GM23248 (cell line): ENCODE results near the gene DUS2. TPM values are rescaled to one million over a fixed set of nuclear protein-coding genes. Genes with fewer than 3 reads are reported as not detected.

Experiments
- DNase-seq: peaks from one replicate; pipeline ENCODE4 v3.0.0-alpha.2; 2015
- H2AFZ ChIP-seq: fragments of 200-600 bp; sonication (generic); 2 replicates; pipeline ENCODE4 v1.6.1; 2016; ENCODE audit warnings: antibody characterized with exemption
- H3F3A ChIP-seq: fragments of 200-600 bp; sonication (generic); 2 replicates; pipeline ENCODE4 v1.6.1; 2016; ENCODE audit warnings: mild to moderate bottlenecking, antibody characterized with exemption, mixed run types; ENCODE audit not compliant: insufficient read depth
- H3K27ac ChIP-seq: fragments of 200-600 bp; sonication (generic); 2 replicates; pipeline ENCODE4 v1.5.1; 2016; ENCODE audit warnings: mild to moderate bottlenecking
- H3K27me3 ChIP-seq: fragments of 200-600 bp; sonication (generic); replicated peaks from 2 replicates; pipeline ENCODE4 v1.6.1; 2016; ENCODE audit warnings: mild to moderate bottlenecking; ENCODE audit not compliant: insufficient read depth
- H3K36me3 ChIP-seq: fragments of 200-600 bp; sonication (generic); 2 replicates; pipeline ENCODE4 v1.6.1; 2016; ENCODE audit warnings: low read depth, mild to moderate bottlenecking
- H3K4me1 ChIP-seq: fragments of 200-600 bp; sonication (generic); 2 replicates; pipeline ENCODE4 v1.6.1; 2016; ENCODE audit warnings: mild to moderate bottlenecking; ENCODE audit not compliant: insufficient read depth
- H3K4me2 ChIP-seq: fragments of 200-600 bp; sonication (generic); one replicate; pipeline ENCODE4 v1.6.1; 2016; ENCODE audit warnings: mild to moderate bottlenecking; ENCODE audit not compliant: unreplicated experiment
- H3K4me3 ChIP-seq: fragments of 200-600 bp; sonication (generic); 2 replicates; pipeline ENCODE4 v1.5.1; 2016; ENCODE audit warnings: mild to moderate bottlenecking
- H3K79me2 ChIP-seq: fragments of 200-600 bp; sonication (generic); 2 replicates; pipeline ENCODE4 v1.6.1; 2016; ENCODE audit warnings: mild to moderate bottlenecking; ENCODE audit not compliant: insufficient read depth
- H3K9ac ChIP-seq: fragments of 200-600 bp; sonication (generic); 2 replicates; pipeline ENCODE4 v1.6.1; 2016; ENCODE audit warnings: mild to moderate bottlenecking
- H3K9me2 ChIP-seq: fragments of 200-600 bp; sonication (generic); 2 replicates; pipeline ENCODE4 v1.6.1; 2016; ENCODE audit warnings: mixed run types, mild to moderate bottlenecking, moderate library complexity; ENCODE audit not compliant: insufficient read depth
- H3K9me3 ChIP-seq: fragments of 200-600 bp; sonication (generic); one replicate; pipeline ENCODE4 v1.6.1; 2017; ENCODE audit warnings: low read depth
- H4K20me1 ChIP-seq: fragments of 200-600 bp; sonication (generic); 2 replicates; pipeline ENCODE4 v1.6.0; 2016; ENCODE audit not compliant: insufficient read depth
- EZH2 ChIP-seq: fragments of 200-600 bp; sonication (generic); IDR thresholded peaks from 2 replicates; pipeline ENCODE4 v1.6.1; 2018; ENCODE audit warnings: antibody characterized with exemption, mild to moderate bottlenecking; ENCODE audit not compliant: insufficient read depth, poor library complexity, severe bottlenecking
- EZH2phosphoT487 ChIP-seq: fragments of 200-600 bp; sonication (generic); IDR thresholded peaks from 2 replicates; pipeline ENCODE4 v1.6.1; 2018; ENCODE audit warnings: antibody characterized with exemption, moderate library complexity, mild to moderate bottlenecking, low read depth; ENCODE audit not compliant: insufficient read depth
- WGBS, 2 experiments: methylation state at CpG; one replicate each; pipeline ENCODE4 v1.1.6; 2015 to 2017; ENCODE audit warnings: low lambda C conversion rate in 2 of 2, low coverage in 1 of 2; ENCODE audit errors: missing lambda C conversion rate in 2 of 2; 5-methylcytosine and 5-hydroxymethylcytosine counted together
- in situ Hi-C: fragments of 300-500 bp; cut with MboI; formaldehyde crosslinking; loops from 2 replicates; pipeline ENCODE4 v1.15.0; 2020
- polyA plus RNA-seq: library from polyadenylated mRNA; unstranded; fragments of >200 nt; fragmentation: Nextera tagmentation; extraction: Ambion mirVana; gene quantifications from 2 replicates; pipeline ENCODE4 v1.2.1, GENCODE V29; 2016
- small RNA-seq: library from RNA; depleted of rRNA; stranded (forward); fragments of <200 nt; gene quantifications from one replicate; pipeline ENCODE3, GENCODE V24; 2014; ENCODE audit warnings: low read depth, low replicate concordance
- total RNA-seq: library from RNA; depleted of rRNA; stranded (reverse); fragments of >200 nt; shearing (Covaris generic); gene quantifications from 2 replicates; pipeline ENCODE4 v1.2.3, GENCODE V29; 2014; rRNA removed

DUS2 gene
- total and polyA plus RNA-seq, 2 experiments from 2014 or later, result 14.0 to 18.4 TPM

DNA sequence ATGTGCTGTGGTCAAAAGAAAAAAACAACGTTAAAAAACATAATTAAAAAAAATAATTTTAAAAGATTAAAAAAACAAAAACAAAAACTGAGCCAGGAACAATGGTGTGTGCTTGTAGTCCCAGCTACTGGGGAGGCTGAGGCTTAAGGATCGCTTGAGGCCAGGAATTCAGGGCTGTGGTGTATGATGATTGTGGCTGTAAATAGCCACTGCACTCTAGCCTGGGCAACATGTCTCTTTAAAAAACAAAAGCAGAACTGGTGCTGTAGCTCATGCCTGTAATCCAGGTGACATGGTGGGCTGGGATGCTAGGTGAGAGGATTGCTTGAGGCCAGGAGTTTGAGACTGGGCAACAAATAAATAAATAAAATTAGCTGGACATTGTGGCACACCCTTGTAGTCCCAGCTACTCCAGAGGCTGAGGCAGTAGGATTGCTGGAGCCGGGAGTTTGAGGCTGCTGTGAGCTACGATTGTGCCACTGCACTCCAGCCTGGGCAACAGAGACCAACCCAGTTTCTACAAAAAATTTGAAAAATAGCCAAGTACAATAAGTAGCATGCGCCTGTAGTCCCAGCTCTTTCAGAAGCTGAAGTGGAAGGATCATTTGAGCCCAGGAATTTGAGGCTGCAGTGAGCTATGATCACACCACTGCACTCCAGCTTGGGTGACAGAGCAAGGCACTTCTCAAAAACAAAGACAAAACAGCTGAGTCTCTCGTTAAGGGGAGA lies 105.7 kb downstream of the DUS2 start:
- Histone ChIP-seq H3K4me1 (0 out of 2 replicates have a peak, but pooled peaks cover 2% of the 10 kb centered on the region), H3K4me2 (no peak overlapping the region), H3K4me3 (no peak overlapping the region), H3K9ac (no peak overlapping the region), H3K9me2 (no peaks in the 10 kb centered on the region), H2AFZ (no peak overlapping the region), H3K27ac (no peak overlapping the region), H4K20me1 (no peaks in the 10 kb centered on the region), H3K9me3 (no peaks in the 10 kb centered on the region), H3K27me3 (no peaks in the 10 kb centered on the region), H3F3A (no peaks in the 10 kb centered on the region), H3K79me2 (peaks cover 56% of the 10 kb centered on the region), H3K36me3 (peaks cover 6% of the 10 kb centered on the region; the same call in 1 of the 2 replicates)
- WGBS, 2 experiments, result 65 to 69% methylated on average over 6 of the region's 6 CpGs
- no peak for TF ChIP-seq EZH2
- no peak for TF ChIP-seq EZH2phosphoT487
- in situ Hi-C loops, result no loop called here
- peak; percentile 4 for DNase-seq

Small RNA genes within 50 kb of the gene (small RNA-seq; reads per million reads assigned to genes)
- gene RF00019 (not detected), gene RNU6-359P (not detected)

Other genes starting within 250 kb of the DUS2 start
- 2.4 and 3.3 TPM in 2 replicates for gene RANBP10, start 216.7 kb upstream of the DUS2 start, total RNA-seq
- 5.8 and 6.1 TPM in 2 replicates for gene RANBP10, start 216.7 kb upstream of the DUS2 start, polyA plus RNA-seq
- 0.65 and 2.4 TPM in 2 replicates for gene TSNAXIP1, start 216.4 kb upstream of the DUS2 start, total RNA-seq
- 0.79 and 1.2 TPM in 2 replicates for gene TSNAXIP1, start 216.4 kb upstream of the DUS2 start, polyA plus RNA-seq
- gene THAP11, start 181.0 kb upstream of the DUS2 start, total RNA-seq, result 27.9 and 37.9 TPM in 2 replicates
- gene THAP11, start 181.0 kb upstream of the DUS2 start, polyA plus RNA-seq, result 23.4 and 23.6 TPM in 2 replicates
- 52.9 and 119 TPM in 2 replicates for gene NUTF2, start 176.4 kb upstream of the DUS2 start, total RNA-seq
- gene NUTF2, start 176.4 kb upstream of the DUS2 start, polyA plus RNA-seq, result 268 and 280 TPM in 2 replicates
- gene CENPT, start 175.6 kb upstream of the DUS2 start, total RNA-seq, result 53.4 and 59.4 TPM in 2 replicates
- 54.0 and 63.1 TPM in 2 replicates for gene CENPT, start 175.6 kb upstream of the DUS2 start, polyA plus RNA-seq
- gene EDC4, start 150.2 kb upstream of the DUS2 start, total RNA-seq, result 37.7 and 48.5 TPM in 2 replicates
- gene EDC4, start 150.2 kb upstream of the DUS2 start, polyA plus RNA-seq, result 39.9 and 41.3 TPM in 2 replicates
- not detected in 2 replicates for gene NRN1L, start 138.4 kb upstream of the DUS2 start, total RNA-seq
- gene NRN1L, start 138.4 kb upstream of the DUS2 start, polyA plus RNA-seq, result not detected in 2 replicates
- 8.1 and 11.5 TPM in 2 replicates for gene PSKH1, start 130.0 kb upstream of the DUS2 start, total RNA-seq
- gene PSKH1, start 130.0 kb upstream of the DUS2 start, polyA plus RNA-seq, result 22.7 and 23.6 TPM in 2 replicates
- 0.76 TPM in 1 of 2 replicates, not detected in the other for gene CTRL, start 91.4 kb upstream of the DUS2 start, total RNA-seq
- 3.8 and 7.4 TPM in 2 replicates for gene CTRL, start 91.4 kb upstream of the DUS2 start, polyA plus RNA-seq
- gene PSMB10, start 86.4 kb upstream of the DUS2 start, total RNA-seq, result 18.9 and 24.8 TPM in 2 replicates
- gene PSMB10, start 86.4 kb upstream of the DUS2 start, polyA plus RNA-seq, result 49.8 and 55.1 TPM in 2 replicates
- 15.9 and 19.1 TPM in 2 replicates for gene LCAT, start 79.2 kb upstream of the DUS2 start, total RNA-seq
- gene LCAT, start 79.2 kb upstream of the DUS2 start, polyA plus RNA-seq, result 5.3 and 5.4 TPM in 2 replicates
- 93.2 and 101 TPM in 2 replicates for gene SLC12A4, start 54.6 kb upstream of the DUS2 start, total RNA-seq
- gene SLC12A4, start 54.6 kb upstream of the DUS2 start, polyA plus RNA-seq, result 57.5 and 63.0 TPM in 2 replicates
- gene DPEP3, start 42.8 kb upstream of the DUS2 start, total RNA-seq, result not detected in 2 replicates
- gene DPEP3, start 42.8 kb upstream of the DUS2 start, polyA plus RNA-seq, result not detected in 2 replicates
- gene DPEP2, start 23.8 kb upstream of the DUS2 start, total RNA-seq, result not detected in 2 replicates
- gene DPEP2, start 23.8 kb upstream of the DUS2 start, polyA plus RNA-seq, result not detected in 2 replicates
- gene DPEP2NB, start 7.4 kb upstream of the DUS2 start, total RNA-seq, result not detected in 2 replicates
- not detected in 2 replicates for gene DPEP2NB, start 7.4 kb upstream of the DUS2 start, polyA plus RNA-seq
- gene DDX28, start 52 bp upstream of the DUS2 start, total RNA-seq, result 8.8 and 9.7 TPM in 2 replicates
- gene DDX28, start 52 bp upstream of the DUS2 start, polyA plus RNA-seq, result 8.3 and 9.0 TPM in 2 replicates
- gene NFATC3, start 62.1 kb downstream of the DUS2 start, total RNA-seq, result 14.2 and 17.5 TPM in 2 replicates
- gene NFATC3, start 62.1 kb downstream of the DUS2 start, polyA plus RNA-seq, result 10.2 and 12.3 TPM in 2 replicates
- 0.32 TPM in 1 of 2 replicates, not detected in the other for gene ESRP2, start 212.8 kb downstream of the DUS2 start, total RNA-seq
- 0.34 TPM in 1 of 2 replicates, not detected in the other for gene ESRP2, start 212.8 kb downstream of the DUS2 start, polyA plus RNA-seq
- gene PLA2G15, start 222.1 kb downstream of the DUS2 start, total RNA-seq, result 36.2 and 47.6 TPM in 2 replicates
- 24.8 and 26.0 TPM in 2 replicates for gene PLA2G15, start 222.1 kb downstream of the DUS2 start, polyA plus RNA-seq
- 20.9 and 53.7 TPM in 2 replicates for gene SLC7A6, start 241.2 kb downstream of the DUS2 start, total RNA-seq
- gene SLC7A6, start 241.2 kb downstream of the DUS2 start, polyA plus RNA-seq, result 15.8 and 17.3 TPM in 2 replicates